ENCODE measurements around the gene A1CF.
"Not testable (repeated sequence)": the region's sequence is repeated elsewhere in the genome, so short reads cannot be mapped to it uniquely, and the experiment has no call there.

The A1CF gene, protein sequence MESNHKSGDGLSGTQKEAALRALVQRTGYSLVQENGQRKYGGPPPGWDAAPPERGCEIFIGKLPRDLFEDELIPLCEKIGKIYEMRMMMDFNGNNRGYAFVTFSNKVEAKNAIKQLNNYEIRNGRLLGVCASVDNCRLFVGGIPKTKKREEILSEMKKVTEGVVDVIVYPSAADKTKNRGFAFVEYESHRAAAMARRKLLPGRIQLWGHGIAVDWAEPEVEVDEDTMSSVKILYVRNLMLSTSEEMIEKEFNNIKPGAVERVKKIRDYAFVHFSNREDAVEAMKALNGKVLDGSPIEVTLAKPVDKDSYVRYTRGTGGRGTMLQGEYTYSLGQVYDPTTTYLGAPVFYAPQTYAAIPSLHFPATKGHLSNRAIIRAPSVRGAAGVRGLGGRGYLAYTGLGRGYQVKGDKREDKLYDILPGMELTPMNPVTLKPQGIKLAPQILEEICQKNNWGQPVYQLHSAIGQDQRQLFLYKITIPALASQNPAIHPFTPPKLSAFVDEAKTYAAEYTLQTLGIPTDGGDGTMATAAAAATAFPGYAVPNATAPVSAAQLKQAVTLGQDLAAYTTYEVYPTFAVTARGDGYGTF

DNA sequence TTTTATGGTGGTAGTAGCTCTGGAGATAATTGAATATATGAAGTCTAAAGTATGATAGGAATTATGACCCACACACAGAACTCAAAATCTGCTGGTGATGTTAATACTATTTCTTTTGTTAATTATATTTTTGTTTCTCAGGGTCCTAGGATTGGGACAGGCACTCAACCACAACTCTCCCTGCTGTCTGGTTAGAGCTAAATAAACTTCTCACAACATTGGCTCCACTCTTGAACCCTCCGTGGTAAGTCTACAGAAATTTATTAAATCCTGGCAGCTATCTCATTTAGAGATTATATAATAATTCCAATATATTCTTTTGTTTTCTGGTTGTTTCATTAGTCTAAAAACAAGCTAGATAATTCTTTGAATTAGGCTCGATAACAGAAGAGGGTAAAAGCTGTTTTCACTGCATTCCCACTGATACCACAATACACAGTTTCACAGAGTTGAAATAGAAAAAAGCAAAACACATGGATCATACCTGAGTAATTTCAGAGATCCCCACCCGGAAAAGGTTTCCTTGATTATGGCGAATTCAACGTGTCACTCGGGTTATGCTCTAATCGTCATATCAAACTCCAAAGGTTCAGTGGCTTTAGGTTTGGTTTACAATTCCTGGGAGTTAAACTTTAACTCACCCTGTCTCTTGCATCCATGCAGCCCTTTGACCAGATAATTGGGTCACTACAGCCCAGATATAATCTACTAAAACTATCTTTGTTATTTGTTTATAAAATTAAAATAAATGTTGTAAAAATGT lies at the start of gene A1CF:
Gene A1CF, minus strand, starts transcription at position 531 of the 763 bp plus-strand sequence. CDS start 25,687 bp downstream, outside the sequence.
- DNase-seq (ENCODE audit: low spot score) = no peak

DNA sequence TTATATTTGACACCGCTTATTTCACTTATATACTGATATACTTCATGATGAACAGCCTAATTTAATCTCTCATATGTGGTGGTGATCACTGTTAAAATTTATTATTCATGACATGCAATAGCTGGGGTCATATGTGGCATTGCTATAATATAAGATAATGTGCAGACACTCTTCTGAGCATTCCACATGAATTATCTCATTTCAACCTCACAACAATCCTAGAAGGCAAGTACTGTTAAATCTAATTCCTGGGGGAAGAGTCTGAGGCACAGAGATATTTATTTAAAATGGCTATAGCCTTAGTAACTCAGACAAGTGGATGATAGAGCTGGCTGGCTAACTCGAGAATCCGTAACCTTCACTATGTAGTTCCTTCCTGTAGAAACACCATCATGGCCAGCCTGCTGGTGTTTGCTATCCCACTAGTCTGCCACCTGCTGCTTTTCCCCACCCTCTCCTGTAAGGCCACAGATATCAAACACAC lies 46.6 kb upstream of the A1CF start:
- DNase-seq (ENCODE audit: low spot score) = no peak

DNA sequence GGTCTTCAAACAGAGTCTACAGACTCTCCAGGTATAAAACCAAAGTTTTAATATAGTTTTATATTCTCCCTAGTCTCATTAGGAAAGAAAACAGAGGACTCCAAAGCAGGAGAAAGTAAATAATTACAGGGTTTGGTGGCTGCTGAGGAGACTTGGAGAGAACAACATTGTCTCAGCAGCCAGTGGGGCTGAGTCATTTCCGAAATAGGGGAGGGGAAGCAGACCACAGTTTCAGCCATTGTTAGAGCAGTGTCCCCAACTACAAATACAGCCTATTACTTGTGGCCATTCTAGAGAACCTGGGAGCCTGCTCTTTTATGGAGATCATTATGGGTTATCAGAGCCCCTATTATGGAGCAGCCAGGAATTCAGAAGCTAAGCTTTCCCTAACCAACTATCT lies 44.2 kb upstream of the A1CF start:
- DNase-seq (ENCODE audit: low spot score) = no peak

DNA sequence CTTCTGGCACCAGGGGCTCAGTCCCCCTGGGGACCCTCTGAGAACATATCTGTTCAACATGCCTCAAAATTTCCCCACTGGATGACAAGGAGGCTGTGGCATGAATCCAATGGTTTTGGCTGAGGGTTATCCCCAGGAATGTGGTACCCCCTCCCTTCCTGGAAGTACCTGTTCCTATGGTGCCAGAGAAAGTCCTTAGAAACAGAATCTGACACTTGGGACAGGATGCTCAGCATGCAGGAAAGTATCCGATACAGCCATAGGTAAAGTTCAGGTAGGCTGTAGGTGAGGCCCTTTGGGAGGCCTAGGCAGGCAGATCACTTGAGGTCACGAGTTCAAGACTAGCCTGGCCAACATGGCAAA lies 42.7 kb upstream of the A1CF start:
- no peak for DNase-seq (ENCODE audit: low spot score)

DNA sequence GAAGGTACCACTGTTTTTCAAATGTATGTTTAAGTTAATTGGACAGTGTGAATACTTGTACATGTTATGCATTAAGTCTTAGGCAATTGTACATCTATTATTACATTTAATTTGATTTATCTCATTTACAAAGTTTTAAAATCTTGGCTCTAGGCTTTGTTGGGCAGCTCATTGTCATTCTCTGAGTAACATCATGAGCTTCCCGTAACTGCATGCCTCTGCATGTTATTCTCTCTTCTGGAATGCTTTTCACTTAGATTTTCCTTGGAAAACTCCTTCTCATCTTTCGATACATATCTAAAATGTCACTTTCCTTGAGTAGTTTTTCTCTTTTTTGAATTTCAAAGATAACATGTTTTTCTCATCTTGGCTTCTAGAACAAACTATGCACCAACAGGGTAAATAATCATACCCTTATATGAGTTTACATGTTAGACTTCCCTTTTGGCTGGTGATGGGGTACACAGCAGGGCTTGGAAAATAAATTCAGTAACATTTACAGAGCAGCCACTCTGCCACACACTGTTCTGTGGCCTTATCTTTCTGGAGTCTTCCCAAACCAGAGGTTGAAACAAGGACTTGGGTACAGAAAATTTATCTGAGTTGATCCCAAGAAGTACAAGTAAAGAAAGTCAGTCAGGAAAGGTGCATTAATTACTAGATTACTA lies 42.2 kb upstream of the A1CF start:
- no peak for DNase-seq (ENCODE audit: low spot score)

DNA sequence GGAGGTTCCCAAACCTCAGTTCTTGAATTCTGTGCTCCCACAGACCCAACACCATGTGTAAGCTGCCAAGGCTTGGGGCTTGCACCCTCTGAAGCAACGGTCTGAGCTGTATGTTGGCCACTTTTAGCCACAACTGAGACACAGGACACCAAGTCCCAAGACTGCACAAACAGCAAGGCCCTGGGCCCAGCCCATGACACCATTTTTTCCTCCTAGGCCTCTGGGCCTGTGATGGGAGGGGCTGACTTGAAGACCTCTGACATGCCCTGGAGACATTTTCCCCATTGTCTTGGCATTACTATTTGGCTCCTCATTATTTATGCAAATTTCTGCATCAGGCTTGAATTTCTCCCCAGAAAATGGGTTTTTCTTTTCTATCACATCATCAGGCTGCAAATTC lies 38.0 kb upstream of the A1CF start:
- DNase-seq (ENCODE audit: low spot score) = not testable (repeated sequence)

DNA sequence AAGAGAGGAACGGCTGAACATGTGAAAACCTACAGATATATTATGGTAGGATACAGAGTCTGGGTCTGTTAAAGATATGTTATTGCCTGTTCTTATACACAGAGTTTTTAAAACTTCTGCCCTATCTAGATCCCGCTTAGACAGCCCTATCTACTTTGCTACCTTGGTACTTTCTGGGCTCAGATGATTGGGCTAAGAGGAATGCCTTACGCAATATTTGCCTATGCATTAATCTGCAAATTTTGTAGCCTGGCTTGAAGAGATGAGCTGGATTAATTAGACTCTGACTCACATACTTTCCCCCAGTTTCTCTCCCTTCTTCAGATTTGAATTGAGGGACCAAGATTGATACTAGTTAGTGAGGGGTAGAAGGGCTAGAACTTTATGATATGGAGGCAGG lies 33.6 kb upstream of the A1CF start:
- no peak for DNase-seq (ENCODE audit: low spot score)

DNA sequence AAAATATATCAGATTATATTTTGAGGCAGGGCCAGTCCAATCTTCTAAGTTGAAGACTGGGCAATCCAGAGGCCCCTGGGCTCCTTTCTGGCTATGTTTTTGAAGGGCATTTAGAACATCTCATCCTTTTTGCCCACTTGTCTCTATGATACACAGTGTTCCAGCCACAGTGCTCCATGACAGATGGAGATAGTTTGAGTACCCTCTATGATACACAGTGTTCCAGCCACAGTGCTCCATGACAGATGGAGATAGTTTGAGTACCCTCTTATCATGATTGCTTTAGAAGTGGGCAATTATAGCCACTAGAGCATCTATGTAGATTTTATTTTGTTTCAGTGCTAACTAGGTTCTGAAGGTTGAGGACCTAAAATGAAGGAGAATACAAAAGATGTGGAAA lies 33.1 kb upstream of the A1CF start:
- no peak for DNase-seq (ENCODE audit: low spot score)

DNA sequence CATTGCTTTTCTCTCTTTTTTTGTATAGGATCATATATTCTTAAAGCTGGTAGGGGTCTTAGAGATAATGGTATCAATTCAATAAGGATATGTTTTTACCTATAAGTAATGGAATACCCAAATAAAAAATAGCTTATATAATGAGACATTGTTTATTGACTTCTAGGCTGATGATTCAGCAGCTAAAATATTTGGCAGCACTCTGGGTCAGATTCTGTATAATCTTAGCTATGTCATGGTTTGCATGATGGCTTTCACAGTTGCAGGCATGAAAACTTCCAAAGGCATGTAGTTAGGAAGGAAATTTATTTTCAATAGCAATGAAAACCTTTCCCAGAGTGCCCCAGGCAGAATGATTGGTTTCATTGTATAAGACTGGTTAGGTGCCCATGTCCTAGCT lies 32.1 kb upstream of the A1CF start:
- no peak for DNase-seq (ENCODE audit: low spot score)

DNA sequence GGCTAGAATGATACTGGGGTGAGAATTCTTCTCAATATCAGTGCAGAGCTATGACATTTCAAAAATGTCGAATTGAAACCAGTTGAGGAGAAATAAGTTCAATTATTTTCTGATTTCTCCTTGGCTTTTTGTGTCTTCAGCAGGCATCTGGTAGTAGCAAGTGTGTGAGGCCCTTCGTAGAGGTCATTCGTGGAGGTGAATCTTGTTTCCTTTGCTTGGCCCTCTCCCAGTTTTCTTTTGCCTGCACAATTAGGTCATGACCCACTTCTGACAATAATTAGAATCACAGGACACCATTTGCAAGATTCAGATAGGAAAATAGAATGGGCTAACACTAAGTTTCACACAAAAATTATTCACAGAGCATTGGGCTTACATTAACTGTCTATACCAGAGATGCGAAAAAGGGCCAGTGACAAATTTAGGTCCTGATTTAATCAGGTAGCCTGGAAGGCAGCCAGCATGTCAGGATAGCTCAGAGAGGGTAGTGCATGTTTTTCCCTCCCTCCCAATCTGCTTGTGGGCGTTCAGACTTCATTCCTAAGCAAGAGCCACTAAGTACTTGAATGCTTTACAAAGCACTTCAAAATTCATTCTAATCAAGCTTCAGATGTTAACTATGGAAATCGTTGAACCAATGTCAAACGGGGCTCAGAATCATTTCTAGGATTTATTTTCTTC lies 24.0 kb upstream of the A1CF start:
- no peak for DNase-seq (ENCODE audit: low spot score)

DNA sequence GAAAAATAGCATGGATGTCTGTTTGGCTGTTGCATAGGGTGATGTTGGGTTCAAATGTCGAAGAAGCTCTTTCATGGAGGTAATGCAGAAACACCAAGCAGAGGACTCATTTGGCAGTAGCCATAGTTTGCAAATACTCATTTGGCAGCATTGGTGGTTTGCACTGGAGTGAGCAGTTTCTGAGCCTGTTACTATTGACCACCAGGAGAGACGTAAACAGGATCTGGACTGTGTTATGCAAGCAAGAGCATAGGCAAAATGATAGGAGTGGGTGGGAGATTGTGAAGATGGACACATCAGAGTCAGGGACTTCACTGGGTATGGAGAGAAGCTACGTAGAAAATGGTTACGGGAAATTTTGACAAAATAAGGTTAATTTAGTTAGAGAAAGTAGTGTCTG lies 22.9 kb upstream of the A1CF start:
- DNase-seq (ENCODE audit: low spot score) = no peak

DNA sequence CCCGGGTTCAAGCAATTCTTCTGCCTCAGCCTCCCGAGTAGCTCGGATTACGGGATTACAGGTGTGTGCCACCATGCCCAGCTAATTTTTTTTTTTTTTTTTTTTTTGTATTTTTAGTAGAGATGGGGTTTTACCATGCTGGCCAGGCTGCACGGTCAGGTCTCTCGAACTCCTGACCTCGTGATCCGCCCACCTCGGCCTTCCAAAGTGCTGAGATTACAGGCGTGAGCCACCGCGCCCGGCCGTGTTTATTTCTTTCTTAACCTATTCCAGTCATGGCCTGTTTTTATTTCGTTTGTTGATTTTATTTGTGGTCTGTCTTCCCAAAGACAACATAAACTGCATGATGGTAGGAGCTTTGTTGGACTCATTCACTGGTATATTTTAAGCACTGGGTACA lies 20.4 kb upstream of the A1CF start:
- DNase-seq (ENCODE audit: low spot score) = not testable (repeated sequence)

DNA sequence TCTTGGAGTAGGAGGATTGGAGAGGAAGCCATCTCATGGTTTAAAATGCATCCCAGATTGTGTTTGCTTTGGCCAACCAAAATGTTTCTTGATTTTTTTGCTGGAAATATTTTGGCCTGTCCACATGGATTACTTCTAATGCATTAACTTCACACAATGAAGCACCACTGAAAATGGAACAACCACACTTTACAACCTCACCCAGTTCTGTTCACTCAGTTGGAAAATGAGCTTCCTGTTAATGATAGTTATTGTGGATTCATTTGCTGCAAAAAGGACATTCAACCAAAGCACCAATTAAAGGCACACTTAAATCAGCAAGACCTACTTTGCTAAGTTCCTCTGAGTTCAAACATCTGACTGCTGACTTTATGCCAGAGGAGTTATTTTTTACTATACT lies 11.3 kb upstream of the A1CF start:
- no peak for DNase-seq (ENCODE audit: low spot score)

DNA sequence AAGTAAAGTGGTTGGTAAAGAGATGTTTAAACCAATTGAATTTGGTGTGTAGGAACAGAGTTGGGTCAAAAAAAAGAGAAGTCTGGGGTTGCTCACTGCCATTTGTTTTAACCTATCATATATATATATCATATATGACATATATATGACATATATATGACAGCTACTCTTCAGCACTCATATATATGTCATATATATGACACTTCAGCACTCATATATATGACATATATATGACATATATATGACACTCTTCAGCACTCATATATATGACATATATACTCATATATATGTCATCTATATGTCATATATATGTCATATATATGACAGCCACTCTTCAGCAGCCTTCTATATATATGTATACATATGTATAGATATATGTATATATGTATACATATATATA lies 8.9 kb upstream of the A1CF start:
- DNase-seq (ENCODE audit: low spot score) = no peak

DNA sequence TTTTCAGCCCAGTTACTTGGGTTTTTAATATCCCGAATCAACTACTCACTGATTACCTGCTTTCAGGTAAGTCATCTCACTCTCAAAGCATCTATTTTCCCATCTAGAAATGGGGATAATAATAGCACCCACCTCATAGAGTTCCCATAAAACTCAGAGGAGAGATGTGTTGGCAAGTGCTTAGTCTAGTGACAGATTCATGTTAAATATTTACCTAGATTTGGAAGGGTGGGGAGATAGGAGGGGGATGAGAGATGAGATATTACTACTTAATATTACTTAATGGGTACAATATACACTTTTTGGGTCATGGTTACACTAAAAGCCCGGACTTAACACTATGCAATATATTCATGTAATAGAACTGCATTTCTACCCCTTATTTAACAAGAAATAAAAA lies 7.0 kb upstream of the A1CF start:
- no peak for DNase-seq (ENCODE audit: low spot score)

DNA sequence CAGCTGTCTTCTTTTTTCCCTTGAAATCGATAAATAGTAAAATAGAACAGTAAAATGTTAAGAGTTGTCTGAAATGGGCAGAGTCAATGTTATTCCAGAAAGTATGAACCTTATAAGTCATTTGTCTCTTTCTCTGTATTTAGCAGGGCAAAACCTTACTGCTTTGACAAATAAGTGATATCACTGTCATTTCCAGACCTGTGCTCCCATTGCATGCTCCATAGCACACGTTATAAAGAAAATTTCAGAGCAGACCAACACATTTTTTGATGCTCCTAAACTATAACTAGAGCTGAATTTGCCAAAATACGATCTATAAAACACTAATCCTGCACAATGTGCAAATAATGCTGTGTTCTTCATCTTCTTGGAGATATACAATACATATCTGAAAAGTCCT lies 1.1 kb downstream of the A1CF start:
- no peak for DNase-seq (ENCODE audit: low spot score)

DNA sequence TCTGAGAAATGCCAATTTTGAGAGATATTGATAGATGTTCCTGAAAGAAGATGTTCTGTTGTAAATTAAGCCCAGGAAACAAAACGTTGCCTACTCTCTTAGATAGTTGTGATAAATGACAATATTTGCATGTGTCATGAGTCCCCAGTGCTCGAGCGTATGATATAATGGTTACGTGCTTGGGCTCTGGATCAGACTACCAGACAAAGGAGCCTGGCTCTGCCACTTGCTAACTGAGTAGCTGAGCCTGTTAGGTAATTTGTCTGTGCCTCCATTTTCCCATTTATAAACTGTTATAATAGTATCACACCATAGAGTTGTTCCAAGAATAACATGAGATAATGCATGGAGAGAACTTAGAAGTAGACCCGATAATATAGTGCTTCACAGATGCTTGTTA lies 1.8 kb downstream of the A1CF start:
- no peak for DNase-seq (ENCODE audit: low spot score)

DNA sequence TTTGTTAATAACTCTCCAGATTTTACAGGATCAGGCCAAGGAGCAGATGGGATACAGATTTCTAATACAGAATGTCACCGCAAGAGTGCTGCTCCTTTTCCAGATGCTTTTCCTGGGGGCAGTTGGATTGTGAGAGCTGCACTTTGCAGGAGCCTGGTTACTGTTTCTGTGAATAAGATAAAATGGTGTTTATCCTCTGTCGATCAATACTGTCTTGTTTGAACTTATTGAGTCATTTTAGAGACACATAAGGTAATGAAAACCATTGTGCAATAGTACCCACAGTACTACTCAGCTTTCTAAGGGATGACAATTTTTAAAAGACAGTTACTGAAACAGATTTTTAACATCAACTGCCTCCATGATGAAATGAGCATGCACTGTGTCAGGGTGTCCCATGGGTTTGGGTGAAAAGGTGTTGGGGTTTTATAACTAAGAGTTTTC lies 2.9 kb downstream of the A1CF start:
- DNase-seq (ENCODE audit: low spot score) = no peak

DNA sequence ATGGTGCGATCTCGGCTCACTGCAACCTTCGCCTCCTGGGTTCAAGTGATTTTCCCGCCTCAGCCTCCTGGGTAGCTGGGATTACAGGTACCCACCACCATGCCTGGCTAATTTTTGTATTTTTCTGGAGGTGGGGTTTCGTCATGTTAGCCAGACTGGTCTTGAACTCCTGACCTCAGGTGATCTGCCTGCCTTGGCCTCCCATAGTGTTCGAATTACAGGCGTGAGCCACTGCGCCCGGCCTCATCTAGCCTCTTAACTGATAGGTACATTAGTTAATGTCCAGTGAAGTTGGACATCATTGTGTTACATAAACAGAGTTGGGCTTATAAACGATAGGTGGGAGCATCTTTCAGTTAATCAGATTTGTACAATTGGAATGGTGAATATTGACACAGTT lies 4.4 kb downstream of the A1CF start:
- not testable (repeated sequence) for DNase-seq (ENCODE audit: low spot score)

DNA sequence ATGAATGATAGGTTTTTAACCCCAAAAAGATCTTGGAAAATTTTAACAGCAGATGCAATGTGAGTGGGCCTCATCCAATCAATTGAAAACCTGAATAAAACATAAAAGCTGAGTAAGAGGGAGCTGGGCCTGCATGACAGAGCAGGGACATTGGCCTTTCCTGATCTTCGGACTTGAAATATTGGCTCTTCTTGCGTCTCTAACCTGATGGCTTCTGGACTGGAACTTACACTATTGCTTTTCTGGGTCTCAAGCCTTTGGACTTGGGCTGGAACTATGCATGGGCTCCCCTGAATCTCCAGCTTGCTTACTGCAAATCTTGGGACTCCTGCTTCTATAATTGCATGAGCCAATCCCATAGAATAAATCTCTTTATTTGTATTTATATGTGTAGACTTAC lies 9.0 kb downstream of the A1CF start:
- DNase-seq (ENCODE audit: low spot score) = no peak

DNA sequence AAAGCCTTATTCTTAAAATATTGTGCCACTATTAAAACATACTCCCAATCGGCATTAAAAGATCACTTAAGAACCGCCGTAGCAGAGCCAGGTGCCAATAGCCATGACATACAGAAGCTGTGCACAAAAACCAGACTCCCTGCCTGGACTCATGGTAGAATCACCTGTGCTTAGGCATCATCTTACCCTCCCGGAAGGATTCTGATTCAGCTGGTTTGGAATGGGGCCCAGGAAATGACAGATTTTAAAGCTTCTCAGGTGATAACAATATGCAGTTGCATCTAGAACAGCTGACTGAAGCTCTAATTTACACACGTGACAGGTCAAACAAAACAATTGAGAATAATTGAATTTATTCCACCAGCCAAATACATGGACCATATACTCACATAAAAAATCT lies 10.7 kb downstream of the A1CF start:
- no peak for DNase-seq (ENCODE audit: low spot score)

DNA sequence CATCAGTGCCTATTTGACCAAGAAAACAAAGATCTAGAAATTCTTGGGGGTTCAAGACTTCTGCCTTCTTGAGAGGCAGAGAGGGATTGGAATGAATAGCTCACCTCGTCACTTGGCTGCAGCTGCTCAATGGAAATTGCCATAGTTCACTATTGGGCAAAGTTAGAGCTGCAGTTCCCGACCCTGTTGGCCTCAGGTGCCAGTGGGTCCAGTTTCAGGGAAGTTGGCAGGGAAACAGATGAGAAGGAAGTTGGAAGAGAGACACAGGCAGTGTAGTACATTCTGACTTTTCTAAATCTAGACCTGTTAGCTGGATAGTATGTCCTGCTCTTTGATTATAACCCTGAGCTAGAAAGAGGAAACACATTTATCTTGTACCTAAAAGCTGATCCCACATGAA lies 19.1 kb downstream of the A1CF start:
- DNase-seq (ENCODE audit: low spot score) = no peak

Data from left forelimb (tissue), 1 donor.